Measurements from ENCODE around the gene SCT. TPM values are rescaled to one million over a fixed set of nuclear protein-coding genes. Genes with fewer than 3 reads are reported as not detected.

The SCT gene
- total RNA-seq, 1 donor from 2014 or later: not detected

- no peak for TF ChIP-seq CTCF (conservative IDR thresholded peaks at IDR 0.05; ENCODE audit: low read depth, low read length)
- no peak overlapping the region for H3K4me3 ChIP-seq (ENCODE audit: low read depth, low read length)
- DNase-seq (ENCODE audit: low read depth): no peak
Measured at GRCh38 chr11:608791-609251, 18.2 kb downstream of the SCT start.

GRCh38 chr11:607971-608659, 18.9 kb downstream of the SCT start:
- no peak for DNase-seq (ENCODE audit: low read depth)
- H3K4me3 ChIP-seq (ENCODE audit: low read depth, low read length): no peak overlapping the region
- TF ChIP-seq CTCF (conservative IDR thresholded peaks at IDR 0.05; ENCODE audit: low read depth, low read length): no peak

- no peak for TF ChIP-seq CTCF (conservative IDR thresholded peaks at IDR 0.05; ENCODE audit: low read depth, low read length)
- DNase-seq (ENCODE audit: low read depth): no peak
- no peak overlapping the region for H3K4me3 ChIP-seq (ENCODE audit: low read depth, low read length)
Measured at GRCh38 chr11:607020-607780, 19.8 kb downstream of the SCT start.

GRCh38 chr11:606245-606644, 20.7 kb downstream of the SCT start:
- DNase-seq (ENCODE audit: low read depth): no peak
- H3K4me3 ChIP-seq (ENCODE audit: low read depth, low read length): no peak overlapping the region
- TF ChIP-seq CTCF (conservative IDR thresholded peaks at IDR 0.05; ENCODE audit: low read depth, low read length): no peak

- H3K4me3 ChIP-seq (ENCODE audit: low read depth, low read length): no peak overlapping the region
- no peak for TF ChIP-seq CTCF (conservative IDR thresholded peaks at IDR 0.05; ENCODE audit: low read depth, low read length)
- no peak for DNase-seq (ENCODE audit: low read depth)
Measured at GRCh38 chr11:605286-606129, 21.5 kb downstream of the SCT start.

- DNase-seq (ENCODE audit: low read depth): no peak
- H3K4me3 ChIP-seq (ENCODE audit: low read depth, low read length): no peak overlapping the region
- TF ChIP-seq CTCF (conservative IDR thresholded peaks at IDR 0.05; ENCODE audit: low read depth, low read length): no peak
Measured at GRCh38 chr11:603154-603553, 23.8 kb downstream of the SCT start.

All from epithelial cell of proximal tubule (primary cell).